GM19455 (cell line): ENCODE results near the gene INTS4.
"Not testable (repeated sequence)": the region's sequence is repeated elsewhere in the genome, so short reads cannot be mapped to it uniquely, and the experiment has no call there.

ENCODE experiments used
- ATAC-seq: cut with Tn5 transposase; IDR thresholded peaks from one replicate; pipeline ENCODE4 v1.9.1; 2021; ENCODE audit not compliant: unreplicated experiment

Gene INTS4

GRCh38 chr11:77994434-77995362, at the start of gene INTS4:
Gene INTS4 (minus strand): TSS chr11:77994668. CDS start chr11:77994643, 25 bp downstream.
- ATAC-seq, result peak; percentile 99

- no peak for ATAC-seq
Measured at GRCh38 chr11:78041843-78042440, 47.5 kb upstream of the INTS4 start.

- not testable (repeated sequence) for ATAC-seq
Measured at GRCh38 chr11:78041380-78041719, 46.9 kb upstream of the INTS4 start.

- ATAC-seq, result no peak
Measured at GRCh38 chr11:78040691-78041379, 46.4 kb upstream of the INTS4 start.

- no peak for ATAC-seq
Measured at GRCh38 chr11:78039919-78040671, 45.6 kb upstream of the INTS4 start.

- no peak for ATAC-seq
Measured at GRCh38 chr11:78039391-78039918, 45.0 kb upstream of the INTS4 start.

GRCh38 chr11:78038697-78039313, 44.3 kb upstream of the INTS4 start:
- ATAC-seq, result no peak

GRCh38 chr11:78037825-78038620, 43.6 kb upstream of the INTS4 start:
- ATAC-seq, result no peak

GRCh38 chr11:78037056-78037455, 42.6 kb upstream of the INTS4 start:
- no peak for ATAC-seq

GRCh38 chr11:78036313-78036712, 41.8 kb upstream of the INTS4 start:
- no peak for ATAC-seq

GRCh38 chr11:78034623-78035022, 40.2 kb upstream of the INTS4 start:
- ATAC-seq, result no peak

- no peak for ATAC-seq
Measured at GRCh38 chr11:78033040-78033439, 38.6 kb upstream of the INTS4 start.

- no peak for ATAC-seq
Measured at GRCh38 chr11:78032090-78032489, 37.6 kb upstream of the INTS4 start.

GRCh38 chr11:78031629-78032028, 37.2 kb upstream of the INTS4 start:
- no peak for ATAC-seq

GRCh38 chr11:78030429-78031325, 36.2 kb upstream of the INTS4 start:
- no peak for ATAC-seq

- not testable (repeated sequence) for ATAC-seq
Measured at GRCh38 chr11:78028423-78028822, 34.0 kb upstream of the INTS4 start.

- no peak for ATAC-seq
Measured at GRCh38 chr11:78027759-78028158, 33.3 kb upstream of the INTS4 start.

GRCh38 chr11:78025378-78025777, 30.9 kb upstream of the INTS4 start:
- ATAC-seq, result no peak

GRCh38 chr11:78023426-78023825, 29.0 kb upstream of the INTS4 start:
- ATAC-seq, result no peak
